ENCODE data around the gene ULBP1. TPM values are rescaled to one million over a fixed set of nuclear protein-coding genes. Genes with fewer than 3 reads are reported as not detected.
"Not testable (repeated sequence)": the region's sequence is repeated elsewhere in the genome, so short reads cannot be mapped to it uniquely, and the experiment has no call there.

ULBP1 gene
- total RNA-seq, 4 donors from 2014 or later: 0.34 to 0.47 TPM; not detected in 2

- no peak for TF ChIP-seq POLR2AphosphoS5 (IDR thresholded peaks at IDR 0.05)
- no peak for TF ChIP-seq EP300 (IDR thresholded peaks at IDR 0.05)
- no peak for TF ChIP-seq CTCF (IDR thresholded peaks at IDR 0.05)
- H3K27ac ChIP-seq: no peak overlapping the region
- no peaks in the 10 kb centered on the region for H3K27me3 ChIP-seq
- no peaks in the 10 kb centered on the region for H3K36me3 ChIP-seq
- H3K4me3 ChIP-seq: no peak overlapping the region
- DNase-seq (ENCODE audit: low spot score in 2 of 2): peak; percentile 30 to 43
- peaks cover 15% of the 10 kb centered on the region for H3K4me1 ChIP-seq
- WGBS: 93% methylated on average over 4 of the region's 4 CpGs
- no peaks in the 10 kb centered on the region for H3K9me3 ChIP-seq
Measured at GRCh38 chr6:149919834-149920225, 43.9 kb upstream of the ULBP1 start.

- peak in 1 of 2 donors; percentile 47 for DNase-seq (ENCODE audit: low spot score in 2 of 2)
- Histone ChIP-seq H3K36me3 (no peaks in the 10 kb centered on the region), H3K4me1 (peaks cover 26% of the 10 kb centered on the region), H3K4me3 (no peak overlapping the region), H3K27ac (no peak overlapping the region), H3K27me3 (no peaks in the 10 kb centered on the region), H3K9me3 (no peaks in the 10 kb centered on the region)
- TF ChIP-seq EP300 (IDR thresholded peaks at IDR 0.05): no peak
- TF ChIP-seq POLR2AphosphoS5 (IDR thresholded peaks at IDR 0.05): no peak
- no peak for TF ChIP-seq CTCF (IDR thresholded peaks at IDR 0.05)
- no peak for TF ChIP-seq POLR2A (IDR thresholded peaks at IDR 0.05)
- WGBS: 95% methylated on average over 4 of the region's 6 CpGs
Measured at GRCh38 chr6:149921361-149921760, 42.4 kb upstream of the ULBP1 start.

GRCh38 chr6:149922091-149922490, 41.7 kb upstream of the ULBP1 start:
- H3K27ac ChIP-seq, H3K9me3 ChIP-seq, H3K27me3 ChIP-seq, H3K36me3 ChIP-seq: not testable (repeated sequence)
- DNase-seq (ENCODE audit: low spot score in 2 of 2): peak in 1 of 2 donors; percentile 74
- Histone ChIP-seq H3K4me3 (peak overlapping the region; percentile 55), H3K4me1 (peaks cover 29% of the 10 kb centered on the region)
- WGBS: 63% methylated on average over 5 of the region's 5 CpGs

- H3K9me3 ChIP-seq: no peaks in the 10 kb centered on the region
- no peak within 1 kb of the TSS for H3K27ac ChIP-seq
- peaks cover 29% of the 10 kb centered on the region for H3K4me1 ChIP-seq
- peak within 1 kb of the TSS; percentile 55 for H3K4me3 ChIP-seq
- H3K27me3 ChIP-seq: peaks cover 3% of the 10 kb centered on the region
- 0% methylated on average over 28 of the region's 40 CpGs for WGBS
- no peak for TF ChIP-seq EP300 (IDR thresholded peaks at IDR 0.05)
- no peak for TF ChIP-seq CTCF (IDR thresholded peaks at IDR 0.05)
- no peak for TF ChIP-seq POLR2A (IDR thresholded peaks at IDR 0.05)
- no peak for TF ChIP-seq POLR2AphosphoS5 (IDR thresholded peaks at IDR 0.05)
- H3K36me3 ChIP-seq: no peaks in the 10 kb centered on the region
- DNase-seq (ENCODE audit: low spot score in 2 of 2): peak; percentile 94
Measured at GRCh38 chr6:149922642-149923326, 41.0 kb upstream of the ULBP1 start, which contains the start of gene RAET1G. Gene RAET1G, minus strand, starts transcription at chr6:149923121. Its CDS starts 111 bp downstream, at chr6:149923010.

- Histone ChIP-seq H3K27ac (no peak overlapping the region), H3K36me3 (no peaks in the 10 kb centered on the region), H3K4me1 (peaks cover 29% of the 10 kb centered on the region), H3K27me3 (peaks cover 4% of the 10 kb centered on the region), H3K4me3 (peak overlapping the region; percentile 55), H3K9me3 (no peaks in the 10 kb centered on the region)
- peak in 1 of 2 donors; percentile 47 for DNase-seq (ENCODE audit: low spot score in 2 of 2)
- WGBS: 25% methylated on average over 32 of the region's 33 CpGs
- TF ChIP-seq POLR2AphosphoS5 (IDR thresholded peaks at IDR 0.05) (no peak), POLR2A (IDR thresholded peaks at IDR 0.05) (no peak), EP300 (IDR thresholded peaks at IDR 0.05) (no peak), CTCF (IDR thresholded peaks at IDR 0.05) (no peak)
Measured at GRCh38 chr6:149923327-149923986, 40.3 kb upstream of the ULBP1 start.
